H9 (cell line): Measurements from ENCODE around the gene TMEM98. TPM values are rescaled to one million over a fixed set of nuclear protein-coding genes. Genes with fewer than 3 reads are reported as not detected.

Source experiments
- DNase-seq: peaks from one replicate; pipeline ENCODE4 v3.0.0-alpha.2; 2017
- H2AFZ ChIP-seq: one replicate; pipeline ENCODE4 v1.6.1; 2013; ENCODE audit warnings: mild to moderate bottlenecking, low read length, control low read depth, moderate library complexity
- H2AK5ac ChIP-seq: 2 replicates; pipeline ENCODE4 v1.6.1; 2013; ENCODE audit warnings: low read length, control low read depth, mixed read lengths; ENCODE audit not compliant: insufficient read length
- H2BK120ac ChIP-seq: one replicate; pipeline ENCODE4 v1.6.1; 2013; ENCODE audit warnings: low read depth, mild to moderate bottlenecking, low read length, control low read depth, inconsistent platforms; ENCODE audit not compliant: poor library complexity, severe bottlenecking
- H2BK12ac ChIP-seq: 2 replicates; pipeline ENCODE4 v1.6.1; 2013; ENCODE audit warnings: low read length, control low read depth, mixed read lengths, low read depth; ENCODE audit not compliant: insufficient read length
- H2BK15ac ChIP-seq: 2 replicates; pipeline ENCODE4 v1.6.1; 2013; ENCODE audit warnings: low read depth, low read length, control low read depth
- H2BK20ac ChIP-seq: one replicate; pipeline ENCODE4 v1.6.1; 2013; ENCODE audit warnings: low read depth, mild to moderate bottlenecking, low read length, control low read depth, inconsistent platforms; ENCODE audit not compliant: poor library complexity, severe bottlenecking
- H2BK5ac ChIP-seq: 2 replicates; pipeline ENCODE4 v1.6.1; 2013; ENCODE audit warnings: low read length, control low read depth, mixed read lengths; ENCODE audit not compliant: insufficient read length
- H3K14ac ChIP-seq: 2 replicates; pipeline ENCODE4 v1.6.1; 2013; ENCODE audit warnings: low read length, control low read depth; ENCODE audit not compliant: insufficient read depth
- H3K18ac ChIP-seq: 2 replicates; pipeline ENCODE4 v1.6.1; 2013; ENCODE audit warnings: low read depth, mild to moderate bottlenecking, mixed read lengths, low read length, control low read depth; ENCODE audit not compliant: insufficient read length
- H3K23ac ChIP-seq: 2 replicates; pipeline ENCODE4 v1.6.1; 2013; ENCODE audit warnings: low read length, control low read depth, mixed read lengths, low read depth; ENCODE audit not compliant: insufficient read length
- H3K23me2 ChIP-seq: 2 replicates; pipeline ENCODE4 v1.6.1; 2013; ENCODE audit warnings: low read depth, mild to moderate bottlenecking, mixed read lengths, low read length, control low read depth; ENCODE audit not compliant: insufficient read length, poor library complexity, severe bottlenecking
- H3K27ac ChIP-seq: 2 replicates; pipeline ENCODE4 v1.5.1; 2013; ENCODE audit warnings: low read length, control low read depth, mixed read lengths, low read depth; ENCODE audit not compliant: insufficient read length
- H3K27me3 ChIP-seq: 2 replicates; pipeline ENCODE4 v1.6.1; 2013; ENCODE audit warnings: low read length, control low read depth, inconsistent platforms; ENCODE audit not compliant: insufficient read depth
- H3K4ac ChIP-seq: 2 replicates; pipeline ENCODE4 v1.6.1; 2013; ENCODE audit warnings: low read depth, mild to moderate bottlenecking, control low read depth, inconsistent platforms, low read length, moderate library complexity
- H3K4me1 ChIP-seq: 2 replicates; pipeline ENCODE4 v1.6.1; 2013; ENCODE audit warnings: low read length, control low read depth, inconsistent platforms; ENCODE audit not compliant: insufficient read depth
- H3K4me2 ChIP-seq: 2 replicates; pipeline ENCODE4 v1.6.1; 2013; ENCODE audit warnings: low read length, control low read depth, mixed read lengths; ENCODE audit not compliant: insufficient read length, insufficient read depth
- H3K56ac ChIP-seq: 2 replicates; pipeline ENCODE4 v1.6.1; 2013; ENCODE audit warnings: low read depth, mild to moderate bottlenecking, mixed read lengths, low read length, control low read depth; ENCODE audit not compliant: insufficient read length
- H3K79me1 ChIP-seq: 2 replicates; pipeline ENCODE4 v1.6.1; 2013; ENCODE audit warnings: low read depth, mild to moderate bottlenecking, moderate library complexity, low read length, control low read depth, inconsistent platforms; ENCODE audit not compliant: insufficient read depth, poor library complexity, severe bottlenecking
- H3K79me2 ChIP-seq: 2 replicates; pipeline ENCODE4 v1.6.1; 2013; ENCODE audit warnings: low read length, control low read depth, inconsistent platforms; ENCODE audit not compliant: insufficient read depth
- H3K9ac ChIP-seq: 2 replicates; pipeline ENCODE4 v1.6.1; 2013; ENCODE audit warnings: low read length, control low read depth, mixed read lengths; ENCODE audit not compliant: insufficient read length; ENCODE audit errors: extremely low read depth
- H3K9me3 ChIP-seq: one replicate; pipeline ENCODE4 v1.6.1; 2013; ENCODE audit warnings: low read depth, low read length, inconsistent platforms; ENCODE audit not compliant: control insufficient read depth
- H3T11ph ChIP-seq: one replicate; pipeline ENCODE4 v1.6.1; 2013; ENCODE audit warnings: mild to moderate bottlenecking, low read length, control low read depth, inconsistent platforms
- H4K20me1 ChIP-seq: one replicate; pipeline ENCODE4 v1.6.1; 2013; ENCODE audit not compliant: control insufficient read depth, insufficient read length, insufficient read depth
- H4K5ac ChIP-seq: 2 replicates; pipeline ENCODE4 v1.6.1; 2013; ENCODE audit warnings: low read depth, mild to moderate bottlenecking, mixed read lengths, low read length, control low read depth; ENCODE audit not compliant: insufficient read length
- H4K8ac ChIP-seq: replicated peaks from 2 replicates; pipeline ENCODE4 v1.6.1; 2013; ENCODE audit warnings: low read length, control low read depth, mixed read lengths, low read depth; ENCODE audit not compliant: insufficient read length
- H4K91ac ChIP-seq: 2 replicates; pipeline ENCODE4 v1.6.1; 2013; ENCODE audit warnings: low read depth, mild to moderate bottlenecking, moderate library complexity, mixed read lengths, low read length, control low read depth; ENCODE audit not compliant: insufficient read length
- H3K27ac Mint-ChIP-seq, 3 experiments: 2 replicates in 2 of 3; 3 replicates in 1 of 3; pipeline ENCODE4 v1.8.0; 2020 to 2021; ENCODE audit warnings: mixed read lengths in 3 of 3, mild to moderate bottlenecking in 1 of 3, moderate library complexity in 1 of 3
- H3K27me3 Mint-ChIP-seq: 2 replicates; pipeline ENCODE4 v1.8.0; 2021; ENCODE audit warnings: low read depth, mild to moderate bottlenecking, moderate library complexity, mixed read lengths
- H3K36me3 Mint-ChIP-seq, 3 experiments: 2 replicates in 2 of 3; 3 replicates in 1 of 3; pipeline ENCODE4 v1.8.0; 2020 to 2021; ENCODE audit warnings: low read depth in 3 of 3, mixed read lengths in 3 of 3; ENCODE audit not compliant: insufficient read depth in 1 of 3
- H3K4me1 Mint-ChIP-seq, 2 experiments: 2 replicates each; pipeline ENCODE4 v1.8.0; 2020; ENCODE audit warnings: mixed read lengths in 2 of 2
- H3K4me3 Mint-ChIP-seq, 2 experiments: 2 replicates in 1 of 2; 3 replicates in 1 of 2; pipeline ENCODE4 v1.8.0; 2020 to 2021; ENCODE audit warnings: mild to moderate bottlenecking in 2 of 2, mixed read lengths in 2 of 2, moderate library complexity in 1 of 2
- H3K9me3 Mint-ChIP-seq, 2 experiments: 2 replicates in 1 of 2; 3 replicates in 1 of 2; pipeline ENCODE4 v1.8.0; 2020; ENCODE audit warnings: mild to moderate bottlenecking in 2 of 2, mixed read lengths in 2 of 2, moderate library complexity in 1 of 2
- CTCF ChIP-seq: fragments of 200-600 bp; sonication (generic); conservative IDR thresholded peaks from 3 replicates; pipeline ENCODE4 v1.8.0; 2021; ENCODE audit warnings: antibody characterized with exemption, mild to moderate bottlenecking
- WGBS: extraction: QIAGEN DNeasy Blood & Tissue Kit; methylation state at CpG from one replicate; pipeline ENCODE4 v1.1.7; 2013; ENCODE audit warnings: missing lambda C conversion rate, low lambda C conversion rate, mixed read lengths; ENCODE audit not compliant: insufficient read length; ENCODE audit errors: extremely low coverage; 5-methylcytosine and 5-hydroxymethylcytosine counted together
- total RNA-seq: library from RNA; stranded (reverse); gene quantifications from 2 replicates; pipeline ENCODE4 v1.2.1, GENCODE V29; 2021

Gene TMEM98
- total RNA-seq, 1 experiment from 2014 or later: 78.4 TPM

GRCh38 chr17:32913593-32913992 is 14.4 kb upstream of the TMEM98 start:
- Mint-ChIP-seq H3K9me3 (no peaks in the 10 kb centered on the region), H3K27ac (no peak overlapping the region), H3K36me3 (no peaks in the 10 kb centered on the region; a peak in 2 of 7 replicates), H3K4me1 (peaks cover 21 to 25% of the 10 kb centered on the region in 2 experiments), H3K4me3 (no peak overlapping the region), H3K27me3 (no peaks in the 10 kb centered on the region; the same call in 1 of the 2 replicates)
- H3T11ph ChIP-seq: no peak overlapping the region
- no peak overlapping the region for H2BK15ac ChIP-seq
- H3K27me3 ChIP-seq: no peaks in the 10 kb centered on the region
- no peak overlapping the region for H4K8ac ChIP-seq
- H4K20me1 ChIP-seq: no peaks in the 10 kb centered on the region
- no peak overlapping the region for H2AFZ ChIP-seq
- H4K5ac ChIP-seq: no peak overlapping the region
- H2AK5ac ChIP-seq: no peak overlapping the region
- H3K79me2 ChIP-seq: no peaks in the 10 kb centered on the region
- no peaks in the 10 kb centered on the region for H3K9me3 ChIP-seq
- no CpG with 5 or more reads among the region's 7 CpGs for WGBS
- no peaks in the 10 kb centered on the region for H3K79me1 ChIP-seq
- no peak overlapping the region for H3K23ac ChIP-seq
- no peak overlapping the region for H2BK5ac ChIP-seq
- no peak overlapping the region for H2BK20ac ChIP-seq
- TF ChIP-seq CTCF: no peak
- no peak overlapping the region for H2BK12ac ChIP-seq
- H3K4me1 ChIP-seq: peaks cover 4% of the 10 kb centered on the region; the same call in 1 of the 2 replicates
- H3K4me2 ChIP-seq: no peak overlapping the region
- H3K23me2 ChIP-seq: no peaks in the 10 kb centered on the region
- no peak for DNase-seq
- H3K56ac ChIP-seq: no peak overlapping the region
- no peak overlapping the region for H3K27ac ChIP-seq
- H3K4ac ChIP-seq: no peak overlapping the region
- H3K18ac ChIP-seq: no peak overlapping the region
- no peak overlapping the region for H2BK120ac ChIP-seq
- no peak overlapping the region for H3K14ac ChIP-seq
- H3K9ac ChIP-seq: no peak overlapping the region
- H4K91ac ChIP-seq: no peak overlapping the region
